ENCODE data around the gene CEPT1. TPM values are rescaled to one million over a fixed set of nuclear protein-coding genes. Genes with fewer than 3 reads are reported as not detected.

The CEPT1 gene
- polyA plus RNA-seq, 1 of the 3 experiments (the other 2 are of a cell fraction), result 11.6 TPM

DNA sequence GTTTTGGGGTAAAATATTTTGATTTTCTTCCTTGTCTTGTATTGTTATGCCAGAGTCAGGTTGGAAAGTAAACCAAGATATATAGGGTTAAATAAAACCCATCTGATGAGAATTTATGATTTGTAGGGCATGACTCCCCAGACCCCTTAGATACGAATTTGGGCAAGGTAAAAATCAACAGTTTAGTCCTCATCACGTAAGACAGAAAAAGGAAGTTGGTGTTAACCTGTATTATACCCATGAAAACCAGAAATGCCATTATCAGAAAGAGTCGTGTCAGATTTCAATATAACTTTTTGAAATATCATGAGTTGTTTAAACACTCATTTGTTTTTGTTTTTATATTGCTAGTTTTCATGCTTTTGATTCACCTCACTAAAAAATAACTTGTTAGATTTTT, 11.8 kb downstream of the CEPT1 start:
- H3K79me2 ChIP-seq (ENCODE audit: insufficient read depth), result peaks cover 78% of the 10 kb centered on the region
- WGBS (ENCODE audit: low lambda C conversion rate), result 82% methylated on average over 3 of the region's 3 CpGs
- H2AFZ ChIP-seq (ENCODE audit: low read depth), result no peak overlapping the region
- H3K27ac ChIP-seq (ENCODE audit: low read depth in 2 of 2, low read length in 1 of 2), result no peak overlapping the region
- no peaks in the 10 kb centered on the region for H3K9me2 ChIP-seq
- no peaks in the 10 kb centered on the region for H3K27me3 ChIP-seq (ENCODE audit: insufficient read depth)
- POLR2A ChIA-PET, result interaction anchor here (1.1 kb wide), 1 partner anchor 19 kb away, joined by 8 read pairs; no protein-coding TSS in a partner anchor
- H3F3A ChIP-seq (replicated peaks; ENCODE audit: insufficient read depth), result no peaks in the 10 kb centered on the region
- H3K9me3 ChIP-seq, result no peaks in the 10 kb centered on the region
- CTCF ChIA-PET, result no interaction called here
- H4K20me1 ChIP-seq (ENCODE audit: insufficient read depth), result no peaks in the 10 kb centered on the region
- no peak overlapping the region for H3K9ac ChIP-seq
- H3K4me2 ChIP-seq, result no peak overlapping the region
- H3K4me3 ChIP-seq (ENCODE audit: low read depth in 2 of 2, low read length in 1 of 2), result no peak overlapping the region
- TF ChIP-seq POLR2AphosphoS5 (IDR thresholded peaks at IDR 0.05; ENCODE audit: low read depth, low read length) (no peak), RAD21 (IDR thresholded peaks at IDR 0.05; ENCODE audit: low read length) (no peak), JUND (IDR thresholded peaks at IDR 0.05) (no peak), EP300 (IDR thresholded peaks at IDR 0.05; ENCODE audit: borderline replicate concordance in 1 of 2, low read depth in 1 of 2, low read length in 1 of 2) (no peak)
- TF ChIP-seq, protein P1, sequence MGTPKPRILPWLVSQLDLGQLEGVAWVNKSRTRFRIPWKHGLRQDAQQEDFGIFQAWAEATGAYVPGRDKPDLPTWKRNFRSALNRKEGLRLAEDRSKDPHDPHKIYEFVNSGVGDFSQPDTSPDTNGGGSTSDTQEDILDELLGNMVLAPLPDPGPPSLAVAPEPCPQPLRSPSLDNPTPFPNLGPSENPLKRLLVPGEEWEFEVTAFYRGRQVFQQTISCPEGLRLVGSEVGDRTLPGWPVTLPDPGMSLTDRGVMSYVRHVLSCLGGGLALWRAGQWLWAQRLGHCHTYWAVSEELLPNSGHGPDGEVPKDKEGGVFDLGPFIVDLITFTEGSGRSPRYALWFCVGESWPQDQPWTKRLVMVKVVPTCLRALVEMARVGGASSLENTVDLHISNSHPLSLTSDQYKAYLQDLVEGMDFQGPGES (IDR thresholded peaks at IDR 0.05; ENCODE audit: low read depth, low read length), result no peak
- TF ChIP-seq, protein P2, sequence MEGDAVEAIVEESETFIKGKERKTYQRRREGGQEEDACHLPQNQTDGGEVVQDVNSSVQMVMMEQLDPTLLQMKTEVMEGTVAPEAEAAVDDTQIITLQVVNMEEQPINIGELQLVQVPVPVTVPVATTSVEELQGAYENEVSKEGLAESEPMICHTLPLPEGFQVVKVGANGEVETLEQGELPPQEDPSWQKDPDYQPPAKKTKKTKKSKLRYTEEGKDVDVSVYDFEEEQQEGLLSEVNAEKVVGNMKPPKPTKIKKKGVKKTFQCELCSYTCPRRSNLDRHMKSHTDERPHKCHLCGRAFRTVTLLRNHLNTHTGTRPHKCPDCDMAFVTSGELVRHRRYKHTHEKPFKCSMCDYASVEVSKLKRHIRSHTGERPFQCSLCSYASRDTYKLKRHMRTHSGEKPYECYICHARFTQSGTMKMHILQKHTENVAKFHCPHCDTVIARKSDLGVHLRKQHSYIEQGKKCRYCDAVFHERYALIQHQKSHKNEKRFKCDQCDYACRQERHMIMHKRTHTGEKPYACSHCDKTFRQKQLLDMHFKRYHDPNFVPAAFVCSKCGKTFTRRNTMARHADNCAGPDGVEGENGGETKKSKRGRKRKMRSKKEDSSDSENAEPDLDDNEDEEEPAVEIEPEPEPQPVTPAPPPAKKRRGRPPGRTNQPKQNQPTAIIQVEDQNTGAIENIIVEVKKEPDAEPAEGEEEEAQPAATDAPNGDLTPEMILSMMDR (IDR thresholded peaks at IDR 0.05), result no peak
- peaks cover 0 to 1% of the 10 kb centered on the region in 2 experiments; a peak in 1 of 4 replicates for H3K4me1 ChIP-seq (ENCODE audit: control insufficient read depth in 1 of 2, insufficient read depth in 2 of 2, low read depth in 1 of 2, low read length in 1 of 2)
- H3K36me3 ChIP-seq (replicated peaks in 1 of 2; ENCODE audit: control insufficient read depth in 1 of 2, insufficient read depth in 2 of 2, low read length in 1 of 2), result peaks cover 44 to 78% of the 10 kb centered on the region in 2 experiments
- no peak for DNase-seq

DNA sequence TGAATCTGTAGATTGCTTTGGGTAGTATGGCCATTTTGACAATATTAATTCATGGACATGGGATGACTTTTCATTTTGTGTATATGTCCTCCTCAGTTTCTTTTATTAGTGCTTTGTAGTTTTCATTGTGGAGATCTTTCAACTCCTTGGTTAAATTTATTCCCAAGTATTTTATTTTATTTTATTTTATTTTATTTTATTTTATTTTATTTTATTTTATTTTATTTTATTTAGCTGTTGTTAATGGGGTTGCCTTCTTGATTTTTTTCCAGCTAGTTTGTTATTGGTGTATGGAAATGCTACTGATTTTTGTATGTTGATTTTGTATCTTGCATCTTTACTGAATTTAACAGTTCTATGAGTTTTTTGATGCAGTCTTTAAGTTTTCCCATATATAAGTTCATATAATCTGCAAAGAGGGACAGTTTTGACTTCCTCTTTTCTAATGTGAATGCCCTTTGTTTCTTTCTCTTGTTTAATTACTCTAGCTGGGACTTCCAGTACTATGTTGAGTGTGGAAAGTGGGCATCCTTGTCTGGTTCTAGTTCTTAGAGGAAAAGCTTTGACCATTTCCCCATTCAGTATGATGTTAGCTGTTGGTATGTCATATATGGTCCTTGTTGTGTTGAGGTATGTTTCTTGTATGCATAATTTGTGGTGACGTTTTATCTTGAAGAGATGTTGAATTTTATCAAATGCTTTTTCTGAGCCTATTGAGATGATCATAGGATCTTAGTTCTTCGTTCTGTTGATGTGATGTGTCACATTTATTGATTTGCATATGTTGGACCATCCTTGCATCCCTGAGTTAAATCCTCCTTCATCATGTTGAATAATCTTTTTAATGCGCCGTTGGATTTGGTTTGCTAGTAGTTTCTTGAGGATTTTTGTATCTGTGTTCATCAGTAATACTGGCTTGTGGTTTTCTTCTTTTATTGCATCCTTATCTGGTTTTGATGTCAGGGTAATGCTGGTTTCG, 14.3 kb downstream of the CEPT1 start:
- Histone ChIP-seq H3K9me3 (no peaks in the 10 kb centered on the region), H3K4me2 (no peak overlapping the region), H3K36me3 (replicated peaks in 1 of 2; ENCODE audit: control insufficient read depth in 1 of 2, insufficient read depth in 2 of 2, low read length in 1 of 2) (peaks cover 35 to 71% of the 10 kb centered on the region in 2 experiments), H3K27ac (ENCODE audit: low read depth in 2 of 2, low read length in 1 of 2) (no peak overlapping the region), H3K9ac (no peak overlapping the region), H3K4me3 (ENCODE audit: low read depth in 2 of 2, low read length in 1 of 2) (no peak overlapping the region), H4K20me1 (ENCODE audit: insufficient read depth) (no peaks in the 10 kb centered on the region), H3K27me3 (ENCODE audit: insufficient read depth) (no peaks in the 10 kb centered on the region), H3K9me2 (no peaks in the 10 kb centered on the region), H3K4me1 (ENCODE audit: control insufficient read depth in 1 of 2, insufficient read depth in 2 of 2, low read depth in 1 of 2, low read length in 1 of 2) (no peaks in the 10 kb centered on the region), H2AFZ (ENCODE audit: low read depth) (no peak overlapping the region), H3F3A (replicated peaks; ENCODE audit: insufficient read depth) (no peaks in the 10 kb centered on the region), H3K79me2 (ENCODE audit: insufficient read depth) (peaks cover 76% of the 10 kb centered on the region)
- DNase-seq, result no peak
- 98% methylated on average over 5 of the region's 5 CpGs for WGBS (ENCODE audit: low lambda C conversion rate)
- TF ChIP-seq RAD21 (IDR thresholded peaks at IDR 0.05; ENCODE audit: low read length) (no peak), JUND (IDR thresholded peaks at IDR 0.05) (no peak)
- TF ChIP-seq, protein P3, sequence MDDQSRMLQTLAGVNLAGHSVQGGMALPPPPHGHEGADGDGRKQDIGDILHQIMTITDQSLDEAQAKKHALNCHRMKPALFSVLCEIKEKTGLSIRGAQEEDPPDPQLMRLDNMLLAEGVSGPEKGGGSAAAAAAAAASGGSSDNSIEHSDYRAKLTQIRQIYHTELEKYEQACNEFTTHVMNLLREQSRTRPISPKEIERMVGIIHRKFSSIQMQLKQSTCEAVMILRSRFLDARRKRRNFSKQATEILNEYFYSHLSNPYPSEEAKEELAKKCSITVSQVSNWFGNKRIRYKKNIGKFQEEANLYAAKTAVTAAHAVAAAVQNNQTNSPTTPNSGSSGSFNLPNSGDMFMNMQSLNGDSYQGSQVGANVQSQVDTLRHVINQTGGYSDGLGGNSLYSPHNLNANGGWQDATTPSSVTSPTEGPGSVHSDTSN (IDR thresholded peaks at IDR 0.05), result no peak
- TF ChIP-seq, protein P4, sequence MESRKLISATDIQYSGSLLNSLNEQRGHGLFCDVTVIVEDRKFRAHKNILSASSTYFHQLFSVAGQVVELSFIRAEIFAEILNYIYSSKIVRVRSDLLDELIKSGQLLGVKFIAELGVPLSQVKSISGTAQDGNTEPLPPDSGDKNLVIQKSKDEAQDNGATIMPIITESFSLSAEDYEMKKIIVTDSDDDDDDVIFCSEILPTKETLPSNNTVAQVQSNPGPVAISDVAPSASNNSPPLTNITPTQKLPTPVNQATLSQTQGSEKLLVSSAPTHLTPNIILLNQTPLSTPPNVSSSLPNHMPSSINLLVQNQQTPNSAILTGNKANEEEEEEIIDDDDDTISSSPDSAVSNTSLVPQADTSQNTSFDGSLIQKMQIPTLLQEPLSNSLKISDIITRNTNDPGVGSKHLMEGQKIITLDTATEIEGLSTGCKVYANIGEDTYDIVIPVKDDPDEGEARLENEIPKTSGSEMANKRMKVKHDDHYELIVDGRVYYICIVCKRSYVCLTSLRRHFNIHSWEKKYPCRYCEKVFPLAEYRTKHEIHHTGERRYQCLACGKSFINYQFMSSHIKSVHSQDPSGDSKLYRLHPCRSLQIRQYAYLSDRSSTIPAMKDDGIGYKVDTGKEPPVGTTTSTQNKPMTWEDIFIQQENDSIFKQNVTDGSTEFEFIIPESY (IDR thresholded peaks at IDR 0.05; ENCODE audit: borderline replicate concordance, low read depth), result no peak
- CTCF ChIA-PET, result interaction anchor here (1.0 kb wide), 1 partner anchor 10 kb away, joined by 3 read pairs; no protein-coding TSS in a partner anchor
- POLR2A ChIA-PET, result no interaction called here
